Heart left ventricle (tissue), 16 donors: Measurements from ENCODE around the gene CKM. TPM values are rescaled to one million over a fixed set of nuclear protein-coding genes. Genes with fewer than 3 reads are reported as not detected.

Experiments
- ATAC-seq, 4 donors: fragments of 200-7000 bp; cut with Tn5 transposase; one replicate each; pipeline ENCODE4 v1.9.1; 2020 to 2022; ENCODE audit warnings: moderate library complexity in 4 of 4, mild to moderate bottlenecking in 3 of 4, moderate number of reproducible peaks in 1 of 4
- DNase-seq, 5 donors: peaks; one replicate each; pipeline ENCODE4 v3.0.0-alpha.2; 2020
- H3K27ac ChIP-seq, 12 donors: fragments of 200-600 bp; sonication (generic) in 4 of 12; one replicate each; pipeline versions ENCODE4 v1.5.0 to v1.8.0; 2016 to 2022; ENCODE audit warnings: mild to moderate bottlenecking in 2 of 12
- H3K27me3 ChIP-seq, 9 donors: fragments of 200-600 bp; sonication (generic) in 2 of 9; one replicate each; pipeline versions ENCODE4 v1.5.1 to v1.8.0; 2016 to 2022; ENCODE audit warnings: mild to moderate bottlenecking in 3 of 9
- H3K36me3 ChIP-seq, 9 donors: fragments of 200-600 bp; sonication (generic) in 2 of 9; one replicate each; pipeline versions ENCODE4 v1.5.0 to v1.8.0; 2018 to 2022; ENCODE audit warnings: mild to moderate bottlenecking in 2 of 9
- H3K4me1 ChIP-seq, 12 donors: fragments of 200-600 bp; sonication (generic) in 4 of 12; one replicate each; pipeline versions ENCODE4 v1.5.0 to v1.8.0; 2016 to 2022; ENCODE audit warnings: mild to moderate bottlenecking in 3 of 12
- H3K4me3 ChIP-seq, 12 donors: fragments of 200-600 bp; sonication (generic) in 4 of 12; one replicate each; pipeline versions ENCODE4 v1.5.0 to v1.8.0; 2017 to 2022; ENCODE audit warnings: mild to moderate bottlenecking in 9 of 12, moderate library complexity in 4 of 12
- H3K9me3 ChIP-seq, 12 donors: fragments of 200-600 bp; sonication (generic) in 4 of 12; one replicate each; pipeline versions ENCODE4 v1.5.0 to v1.8.0; 2016 to 2022; ENCODE audit warnings: mild to moderate bottlenecking in 1 of 12
- CTCF ChIP-seq, 12 donors: fragments of 200-600 bp; sonication (generic) in 4 of 12; IDR thresholded peaks; one replicate each; pipeline versions ENCODE4 v1.5.0 to v1.8.0; 2018 to 2022; ENCODE audit warnings: antibody characterized with exemption in 12 of 12, mild to moderate bottlenecking in 5 of 12
- POLR2A ChIP-seq, 2 donors: fragments of 450-650 bp; IDR thresholded peaks; one replicate each; pipeline ENCODE4 v1.6.1; 2017; ENCODE audit warnings: antibody characterized with exemption in 2 of 2, mild to moderate bottlenecking in 2 of 2, moderate library complexity in 2 of 2
- WGBS, 4 donors: extraction: QIAGEN DNeasy Blood & Tissue Kit in 2 of 4; methylation state at CpG; one replicate each; pipeline versions ENCODE4 v1.1.5 to v1.1.7; 2013 to 2018; 5-methylcytosine and 5-hydroxymethylcytosine counted together
- intact Hi-C, 10 donors: fragments of 100-400 bp; cut with DNase I; formaldehyde crosslinking; loops; one replicate each; pipeline versions ENCODE4 v1.11.1 to v1.14.2; 2022
- polyA plus RNA-seq, 2 donors: library from polyadenylated mRNA; stranded (reverse); fragments of 200-250 nt; gene quantifications; one replicate each; pipeline ENCODE4 v1.2.3, GENCODE V29; 2013
- total RNA-seq, 9 donors: library from RNA; depleted of rRNA in 2 of 9; stranded (reverse); fragments of >200 nt in 2 of 9; fragmentation: NEBNext Ultra II Directional in 3 of 9; extraction: Animal tissue kit (Norgen Biotek cat#: 25700) in 3 of 9; gene quantifications; one replicate each; pipeline versions ENCODE4 v1.1.0 to v1.2.4, GENCODE V29; 2016 to 2023
- donor health status: ischemic (EF 13 %, LVEDD 7.1; RV severe dilation, severe dysfunction).
- donor health status: healthy with polysubstance abuse.
- donor health status: DM: no; HTN: yes; CAD: no.
- donor health status: DM: no; HTN: no; CAD: no.
- donor health status: ischemic (EF 25% LVEDD 6.9; RV normal size, moderate dysfunction).
- donor health status: ischemic (EF 25% LVEDD 5.7; RV mildly dilated, moderate dysfunction).
- donor health status: healthy.
- donor health status: DM: yes; HTN: yes; CAD: no.
- donor health status: ischemic (EF 35%, LVEDD 5.7; RV mildly dilated, moderate dysfunction).
- donor health status: nonischemic (EF 11% LVEDD 7.7; RV severe dilation, severe dysfunction).
- donor health status: DM: yes; HTN: yes; CAD: no.
- donor health status: PGD.
- donor health status: ischemic (EF 29% LVEDD 5.4; RV normal size, mild dysfunction).
- donor health status: nonischemic (EF 23%, LVEDD 6.1; RV moderate dilation, normal function).

The CKM gene
- total and polyA plus RNA-seq, 11 donors: 1,885 to 11,128 (median 3,786) TPM

- Histone ChIP-seq H3K27ac (no peak overlapping the region), H3K36me3 (peaks cover 0 to 56% (median 20%) of the 10 kb centered on the region in 9 donors), H3K4me1 (no peaks in the 10 kb centered on the region), H3K4me3 (no peak overlapping the region), H3K9me3 (no peaks in the 10 kb centered on the region), H3K27me3 (no peaks in the 10 kb centered on the region)
- intact Hi-C loops: no loop called here
- 92 to 93% (median 93%) methylated on average over 12 of the region's 12 CpGs for WGBS, 4 donors
- no peak for TF ChIP-seq CTCF (IDR thresholded peaks at IDR 0.05)
- no peak for TF ChIP-seq POLR2A (IDR thresholded peaks at IDR 0.05)
- DNase-seq: no peak
- ATAC-seq: no peak
These were observed 35.6 kb upstream of the CKM start for GRCh38 chr19:45358213-45358792.

- Histone ChIP-seq H3K27ac (no peak overlapping the region), H3K4me3 (no peak overlapping the region), H3K4me1 (no peaks in the 10 kb centered on the region), H3K36me3 (peaks cover 0 to 64% (median 25%) of the 10 kb centered on the region in 9 donors), H3K9me3 (no peaks in the 10 kb centered on the region), H3K27me3 (no peaks in the 10 kb centered on the region)
- TF ChIP-seq CTCF (IDR thresholded peaks at IDR 0.05): no peak
- no peak for TF ChIP-seq POLR2A (IDR thresholded peaks at IDR 0.05)
- DNase-seq (no peak), ATAC-seq (no peak)
- intact Hi-C loops: no loop called here
- WGBS, 4 donors: 88 to 96% (median 94%) methylated on average over 11 of the region's 11 CpGs
These were observed 34.7 kb upstream of the CKM start for GRCh38 chr19:45357445-45357783.

GRCh38 chr19:45356760-45357444, 34.2 kb upstream of the CKM start:
- Histone ChIP-seq H3K27me3 (no peaks in the 10 kb centered on the region), H3K4me3 (no peak overlapping the region), H3K27ac (no peak overlapping the region), H3K36me3 (peaks cover 0 to 66% (median 30%) of the 10 kb centered on the region in 9 donors), H3K4me1 (no peaks in the 10 kb centered on the region), H3K9me3 (no peaks in the 10 kb centered on the region)
- intact Hi-C loops: no loop called here
- ATAC-seq: no peak
- TF ChIP-seq CTCF (IDR thresholded peaks at IDR 0.05) (no peak), POLR2A (IDR thresholded peaks at IDR 0.05) (no peak)
- 91 to 94% (median 92%) methylated on average over 13 to 20 of the region's 20 CpGs for WGBS, 4 donors
- DNase-seq: no peak

- ATAC-seq (no peak), DNase-seq (no peak)
- intact Hi-C loops: no loop called here
- H3K36me3 ChIP-seq: peaks cover 0 to 65% (median 28%) of the 10 kb centered on the region in 9 donors
- no peak overlapping the region for H3K27ac ChIP-seq
- WGBS, 4 donors: 98 to 100% (median 99%) methylated on average over 3 to 9 of the region's 9 CpGs
- no peaks in the 10 kb centered on the region for H3K27me3 ChIP-seq
- H3K4me1 ChIP-seq: no peaks in the 10 kb centered on the region
- H3K9me3 ChIP-seq: no peaks in the 10 kb centered on the region
- no peak overlapping the region for H3K4me3 ChIP-seq
- TF ChIP-seq POLR2A (IDR thresholded peaks at IDR 0.05) (no peak), CTCF (IDR thresholded peaks at IDR 0.05) (no peak)
These were observed 33.2 kb upstream of the CKM start for GRCh38 chr19:45355910-45356309.
